ENCODE measurements around the gene MYB.
"Not testable (repeated sequence)": the region's sequence is repeated elsewhere in the genome, so short reads cannot be mapped to it uniquely, and the experiment has no call there.

MYB gene

DNA sequence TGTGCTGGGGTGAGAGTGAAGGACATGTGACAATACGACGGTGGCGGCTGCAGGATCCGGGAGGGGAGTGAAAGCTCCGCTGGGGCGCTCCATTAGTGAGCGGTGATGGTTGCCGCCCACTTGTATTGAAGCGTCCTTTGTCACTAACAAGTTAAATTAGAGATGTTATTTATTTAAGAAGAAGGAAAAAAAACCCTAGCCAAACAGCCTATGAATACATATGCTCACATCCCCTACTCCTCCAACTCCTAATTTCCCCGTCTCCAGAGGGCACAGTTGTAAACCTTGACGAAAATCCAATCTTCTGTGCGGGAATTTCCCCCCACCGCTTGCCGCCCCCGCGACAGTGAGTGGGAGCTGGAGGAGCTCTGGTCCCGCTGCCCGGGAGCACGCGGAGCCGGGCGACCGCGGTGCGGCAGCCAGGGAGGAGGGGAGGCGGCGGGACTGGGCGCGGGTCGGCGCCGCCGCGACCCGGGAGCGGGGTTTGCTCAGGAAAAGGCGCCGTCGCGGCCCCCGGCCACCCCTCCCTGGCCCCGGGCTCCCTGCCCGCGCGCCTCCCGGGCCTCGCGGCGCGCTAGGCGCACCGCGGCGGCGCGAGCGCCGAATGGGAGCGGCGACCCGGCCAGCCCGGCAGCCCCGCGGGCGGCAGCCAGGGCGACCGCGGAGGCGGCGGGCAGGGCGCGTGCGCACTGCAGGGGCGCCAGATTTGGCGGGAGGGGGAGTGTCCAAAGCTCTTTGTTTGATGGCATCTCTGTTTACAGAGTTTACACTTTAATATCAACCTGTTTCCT lies at the start of gene MYB:
Gene MYB, plus strand, starts transcription at position 767 of the 791 bp plus-strand sequence. CDS start 206 bp downstream, outside the sequence.
- DNase-seq (ENCODE audit: extremely low spot score) = peak; percentile 87
- TF ChIP-seq, protein P1, sequence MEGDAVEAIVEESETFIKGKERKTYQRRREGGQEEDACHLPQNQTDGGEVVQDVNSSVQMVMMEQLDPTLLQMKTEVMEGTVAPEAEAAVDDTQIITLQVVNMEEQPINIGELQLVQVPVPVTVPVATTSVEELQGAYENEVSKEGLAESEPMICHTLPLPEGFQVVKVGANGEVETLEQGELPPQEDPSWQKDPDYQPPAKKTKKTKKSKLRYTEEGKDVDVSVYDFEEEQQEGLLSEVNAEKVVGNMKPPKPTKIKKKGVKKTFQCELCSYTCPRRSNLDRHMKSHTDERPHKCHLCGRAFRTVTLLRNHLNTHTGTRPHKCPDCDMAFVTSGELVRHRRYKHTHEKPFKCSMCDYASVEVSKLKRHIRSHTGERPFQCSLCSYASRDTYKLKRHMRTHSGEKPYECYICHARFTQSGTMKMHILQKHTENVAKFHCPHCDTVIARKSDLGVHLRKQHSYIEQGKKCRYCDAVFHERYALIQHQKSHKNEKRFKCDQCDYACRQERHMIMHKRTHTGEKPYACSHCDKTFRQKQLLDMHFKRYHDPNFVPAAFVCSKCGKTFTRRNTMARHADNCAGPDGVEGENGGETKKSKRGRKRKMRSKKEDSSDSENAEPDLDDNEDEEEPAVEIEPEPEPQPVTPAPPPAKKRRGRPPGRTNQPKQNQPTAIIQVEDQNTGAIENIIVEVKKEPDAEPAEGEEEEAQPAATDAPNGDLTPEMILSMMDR (IDR thresholded peaks at IDR 0.05; ENCODE audit: control extremely low read depth, extremely low read depth, low read depth, missing control alignments) = no peak
- CTCF ChIA-PET = interaction anchor here (0.6 to 6.3 kb wide), 8 partner anchors 10 to 65 kb away, joined by 3 to 41 read pairs (median 6); no protein-coding TSS in a partner anchor
- POLR2A ChIA-PET = interaction anchor here (0.5 to 1.0 kb wide), 5 partner anchors 62 to 1027 kb away, joined by 3 to 8 read pairs (median 3); no protein-coding TSS in a partner anchor

DNA sequence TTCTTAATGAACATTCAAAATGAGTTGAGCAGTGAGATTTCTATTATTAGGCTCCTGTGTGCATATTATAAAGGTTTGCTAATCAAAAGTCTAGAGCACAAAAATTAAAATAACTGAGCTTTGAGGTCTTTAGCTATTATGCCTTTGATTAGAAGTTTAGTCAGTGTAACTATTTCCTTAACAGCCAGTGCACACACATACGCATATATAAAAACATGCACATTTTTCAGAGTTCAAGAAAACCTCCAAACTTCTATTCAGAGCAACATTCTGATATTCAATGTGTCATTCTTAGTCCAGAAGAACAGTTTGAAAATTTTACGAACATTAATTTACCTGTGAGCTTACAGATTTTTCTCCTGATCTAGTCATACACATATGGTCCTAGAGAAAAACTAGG lies 48.3 kb upstream of the MYB start:
- DNase-seq (ENCODE audit: extremely low spot score) = no peak
- TF ChIP-seq, protein P1 (IDR thresholded peaks at IDR 0.05; ENCODE audit: control extremely low read depth, extremely low read depth, low read depth, missing control alignments) = no peak
- CTCF ChIA-PET = interaction anchor here (1.0 to 4.9 kb wide), 8 partner anchors 9 to 292 kb away, joined by 3 to 32 read pairs (median 5); no protein-coding TSS in a partner anchor
- POLR2A ChIA-PET = no interaction called here

GRCh38 chr6:135135835-135136234 lies 45.3 kb upstream of the MYB start:
- ChIA-PET POLR2A (no interaction called here), CTCF (interaction anchor here (2.0 to 10.6 kb wide), 4 partner anchors 9 to 84 kb away, joined by 5 to 135 read pairs (median 21); no protein-coding TSS in a partner anchor)
- TF ChIP-seq, protein P1 (IDR thresholded peaks at IDR 0.05; ENCODE audit: control extremely low read depth, extremely low read depth, low read depth, missing control alignments) = no peak
- DNase-seq (ENCODE audit: extremely low spot score) = no peak

- ChIA-PET CTCF (interaction anchor here (0.8 to 10.6 kb wide), 6 partner anchors 9 to 286 kb away, joined by 3 to 135 read pairs (median 4); no protein-coding TSS in a partner anchor), POLR2A (no interaction called here)
- no peak for DNase-seq (ENCODE audit: extremely low spot score)
Measured at GRCh38 chr6:135137826-135138225, 43.3 kb upstream of the MYB start.

DNA sequence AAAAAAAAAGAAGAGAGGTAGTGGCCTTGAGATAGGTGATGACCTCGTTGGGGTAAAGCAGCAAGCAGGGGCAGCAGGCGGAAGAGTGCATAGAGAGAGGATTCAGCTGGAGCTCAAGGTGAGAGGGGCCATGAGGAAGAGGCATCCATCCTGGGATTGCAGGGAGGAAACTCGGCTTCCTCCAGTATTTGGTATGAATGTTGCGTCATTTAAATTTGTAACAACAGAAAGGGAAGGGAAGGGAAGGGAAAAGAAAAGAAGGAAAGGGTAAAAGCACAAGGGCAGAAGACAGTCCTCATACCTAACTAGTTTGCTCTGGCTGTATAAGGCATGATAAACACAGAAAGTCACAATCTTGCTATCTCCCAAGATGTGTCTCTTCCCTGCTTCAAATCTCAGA lies 39.9 kb upstream of the MYB start:
- ChIA-PET POLR2A (no interaction called here), CTCF (interaction anchor here (0.8 to 10.6 kb wide), 9 partner anchors 12 to 55 kb away, joined by 3 to 135 read pairs (median 6); no protein-coding TSS in a partner anchor)
- no peak for DNase-seq (ENCODE audit: extremely low spot score)
- TF ChIP-seq, protein P1 (IDR thresholded peaks at IDR 0.05; ENCODE audit: control extremely low read depth, extremely low read depth, low read depth, missing control alignments) = no peak

More at GRCh38 chr6:135137826-135138225, 43.3 kb upstream of the MYB start:
- TF ChIP-seq, protein P1 (IDR thresholded peaks at IDR 0.05; ENCODE audit: control extremely low read depth, extremely low read depth, low read depth, missing control alignments) = no peak

GRCh38 chr6:135141728-135142127 lies 39.4 kb upstream of the MYB start:
- POLR2A ChIA-PET = no interaction called here
- TF ChIP-seq, protein P1 (IDR thresholded peaks at IDR 0.05; ENCODE audit: control extremely low read depth, extremely low read depth, low read depth, missing control alignments) = no peak
- CTCF ChIA-PET = interaction anchor here (1.1 to 10.6 kb wide), 7 partner anchors 9 to 55 kb away, joined by 3 to 135 read pairs (median 21); partner anchors contain the start of gene MYB
- DNase-seq (ENCODE audit: extremely low spot score) = no peak

GRCh38 chr6:135142232-135142631 lies 38.9 kb upstream of the MYB start:
- CTCF ChIA-PET = interaction anchor here (1.1 to 10.6 kb wide), 7 partner anchors 9 to 56 kb away, joined by 3 to 135 read pairs (median 21); partner anchors contain the start of gene MYB
- DNase-seq (ENCODE audit: extremely low spot score); POLR2A ChIA-PET: not testable (repeated sequence)

All from GM10248 (cell line).